AG09319 (cell line): ENCODE data around the gene HIRA.

Experiments used
- DNase-seq: peaks from one replicate; pipeline ENCODE4 v3.0.0-alpha.2; 2010; ENCODE audit warnings: low read depth; ENCODE audit errors: extremely low read depth
- CTCF ChIP-seq: IDR thresholded peaks from 2 replicates; pipeline ENCODE4 v1.5.1; 2011; ENCODE audit warnings: low read depth, mild to moderate bottlenecking, inconsistent platforms, low read length, moderate library complexity

Gene HIRA

GRCh38 chr22:19360862-19361261, 70.7 kb downstream of the HIRA start:
- TF ChIP-seq CTCF = no peak
- no peak for DNase-seq

GRCh38 chr22:19360300-19360792, 71.2 kb downstream of the HIRA start:
- TF ChIP-seq CTCF = no peak
- DNase-seq = no peak

- DNase-seq = no peak
- TF ChIP-seq CTCF = no peak
Observed at GRCh38 chr22:19359554-19360299, 71.8 kb downstream of the HIRA start.

GRCh38 chr22:19358703-19359553, 72.6 kb downstream of the HIRA start:
- TF ChIP-seq CTCF = no peak
- no peak for DNase-seq

- DNase-seq = no peak
- TF ChIP-seq CTCF = no peak
Observed at GRCh38 chr22:19358195-19358594, 73.3 kb downstream of the HIRA start.

- DNase-seq = peak; percentile 48
- TF ChIP-seq CTCF = no peak
Observed at GRCh38 chr22:19357270-19358105, 74.0 kb downstream of the HIRA start.
